HepG2 (cell line): ENCODE results near the gene CDC14B. TPM values are rescaled to one million over a fixed set of nuclear protein-coding genes. Genes with fewer than 3 reads are reported as not detected.

ENCODE experiments used
- AKNA ChIP-seq: sonication (generic); formaldehyde crosslinking; IDR thresholded peaks from 2 replicates; pipeline ENCODE4 v1.4.0; 2020; ENCODE audit warnings: missing genetic modification reagents, borderline replicate concordance
- ELF1 ChIP-seq: sonication (generic); formaldehyde crosslinking; IDR thresholded peaks from 2 replicates; pipeline ENCODE4 v1.4.0; 2020; ENCODE audit warnings: missing genetic modification reagents
- GLMP ChIP-seq: sonication (generic); formaldehyde crosslinking; IDR thresholded peaks from 2 replicates; pipeline ENCODE4 v1.9.0; 2021; ENCODE audit warnings: missing genetic modification reagents, mild to moderate bottlenecking, borderline replicate concordance
- GMEB2 ChIP-seq: IDR thresholded peaks from 2 replicates; pipeline ENCODE4 v1.6.1; 2016; ENCODE audit warnings: missing biosample characterization, missing genetic modification reagents, low read depth
- IKZF5 ChIP-seq: IDR thresholded peaks from 2 replicates; pipeline ENCODE4 v1.6.1; 2018; ENCODE audit warnings: missing genetic modification reagents, mild to moderate bottlenecking, missing compliant biosample characterization
- KLF13 ChIP-seq: sonication (generic); formaldehyde crosslinking; IDR thresholded peaks from 2 replicates; pipeline ENCODE4 v1.4.0; 2020; ENCODE audit warnings: mild to moderate bottlenecking, missing genetic modification reagents
- MAFK ChIP-seq, 2 experiments: IDR thresholded peaks in 1 of 2; conservative IDR thresholded peaks in 1 of 2; 2 replicates each; pipeline ENCODE4 v1.6.1; 2011; ENCODE audit warnings: improper control_type of control experiment in 2 of 2, low read length in 2 of 2
- MXI1 ChIP-seq: IDR thresholded peaks from 3 replicates; pipeline ENCODE4 v1.6.1; 2012; ENCODE audit warnings: low read depth, low read length, inconsistent platforms, borderline replicate concordance
- NCOA2 ChIP-seq: sonication (generic); formaldehyde crosslinking; IDR thresholded peaks from 2 replicates; pipeline ENCODE4 v1.8.0; 2022; ENCODE audit warnings: inconsistent platforms
- SOX13 ChIP-seq, 3 experiments: fragments of 450-650 bp in 1 of 3; sonication (generic) in 1 of 3; formaldehyde crosslinking in 1 of 3; IDR thresholded peaks in 2 of 3; conservative IDR thresholded peaks in 1 of 3; 2 replicates each; pipeline versions ENCODE4 v1.5.0 to v1.6.1; 2016 to 2020; ENCODE audit warnings: antibody characterized with exemption in 1 of 3, mild to moderate bottlenecking in 1 of 3, missing compliant biosample characterization in 1 of 3, missing genetic modification reagents in 1 of 3, moderate library complexity in 1 of 3
- U2AF2 ChIP-seq: fragments of 200-400 bp; formaldehyde crosslinking; IDR thresholded peaks from 2 replicates; pipeline ENCODE4 v1.6.1; 2017; ENCODE audit warnings: low read depth, mild to moderate bottlenecking, low read length
- ZC3H4 ChIP-seq: sonication (generic); formaldehyde crosslinking; IDR thresholded peaks from 2 replicates; pipeline ENCODE4 v1.4.0; 2020; ENCODE audit warnings: missing genetic modification reagents, borderline replicate concordance
- ZFX ChIP-seq: sonication (generic); formaldehyde crosslinking; IDR thresholded peaks from 2 replicates; pipeline ENCODE4 v1.4.0; 2020; ENCODE audit warnings: mild to moderate bottlenecking, low read depth, missing genetic modification reagents, moderate library complexity
- ZGPAT ChIP-seq: IDR thresholded peaks from 2 replicates; pipeline ENCODE4 v1.6.1; 2016; ENCODE audit warnings: mild to moderate bottlenecking
- ZNF317 ChIP-seq: sonication (generic); formaldehyde crosslinking; IDR thresholded peaks from 2 replicates; pipeline ENCODE4 v1.5.0; 2020; ENCODE audit warnings: mild to moderate bottlenecking, missing genetic modification reagents
- polyA plus RNA-seq, 8 experiments: library from polyadenylated mRNA; depleted of rRNA in 3 of 8; stranded (reverse) in 7 of 8; unstranded in 1 of 8; fragments of >200 nt; fragmentation: Illumina TruSeq in 4 of 8; extraction: Trizol in 4 of 8; gene quantifications; 2 replicates each; pipeline versions ENCODE4 v1.2.1 to v1.2.3, GENCODE V29; 2011 to 2016; ENCODE audit warnings: low read depth in 4 of 8, missing spikeins in 1 of 8, mixed read lengths in 1 of 8; ENCODE audit not compliant: insufficient read depth in 1 of 8
- total RNA-seq, 5 experiments: library from RNA; depleted of rRNA; stranded (reverse); fragments of >200 nt; fragmentation: Illumina TruSeq; extraction: Trizol; gene quantifications; 2 replicates each; pipeline ENCODE4 v1.2.3, GENCODE V29; 2016; ENCODE audit warnings: low read depth in 1 of 5

CDC14B gene
- total and polyA plus RNA-seq, 2 of the 13 experiments (the other 11 are each of a cell fraction or from before 2014, with no cell fraction given): 25.8 to 33.3 TPM

- TF ChIP-seq AKNA (CRISPR knock-in tag) (no peak), GLMP (no peak), MXI1 (no peak), NCOA2 (0 out of 2 replicates have a peak, but pooled peaks have one; percentile 29), IKZF5 (CRISPR knock-in tag) (no peak), U2AF2 (no peak), ZNF317 (CRISPR knock-in tag) (no peak), ZC3H4 (CRISPR knock-in tag) (no peak), MAFK (conservative IDR thresholded peaks at IDR 0.05 in 1 of 2, IDR thresholded peaks at IDR 0.05 in 1 of 2; ENCODE audit: low read length in 2 of 2) (no peak), KLF13 (CRISPR knock-in tag) (no peak), ELF1 (CRISPR knock-in tag) (no peak), ZGPAT (CRISPR knock-in tag) (no peak), SOX13 (IDR thresholded peaks at IDR 0.05) (peak; percentile 83; the same call in 1 of the 2 replicates), SOX13 (CRISPR knock-in tag; conservative IDR thresholded peaks at IDR 0.05 in 1 of 2, IDR thresholded peaks at IDR 0.05 in 1 of 2) (peak in 1 of 2 experiments; percentile 94; a peak in 2 of 4 replicates), GMEB2 (CRISPR knock-in tag) (no peak), ZFX (no peak)
These were observed 97.3 kb downstream of the CDC14B start (continued) for GRCh38 chr9:96522366-96522765.
